Liver (tissue), 9 donors: ENCODE data around the gene IGF2BP3. TPM values are rescaled to one million over a fixed set of nuclear protein-coding genes. Genes with fewer than 3 reads are reported as not detected.

Experiments used
- DNase-seq: peaks from one replicate; pipeline ENCODE4 v3.0.0-alpha.2; 2017; ENCODE audit warnings: low spot score
- H3K27ac ChIP-seq, 2 donors: one replicate each; pipeline ENCODE4 v1.7.0; 2013; ENCODE audit warnings: inconsistent platforms in 2 of 2, low read length in 2 of 2, control low read depth in 1 of 2, low read depth in 1 of 2, mild to moderate bottlenecking in 1 of 2
- H3K27me3 ChIP-seq, 4 donors: one replicate each; pipeline versions ENCODE4 v1.6.1 to v1.7.0; 2013; ENCODE audit warnings: low read length in 3 of 4, inconsistent platforms in 1 of 4, mild to moderate bottlenecking in 1 of 4, moderate library complexity in 1 of 4; ENCODE audit not compliant: control insufficient read depth in 4 of 4, insufficient read depth in 4 of 4
- H3K36me3 ChIP-seq, 4 donors: one replicate each; pipeline versions ENCODE4 v1.6.1 to v1.7.0; 2013; ENCODE audit warnings: low read length in 3 of 4, mild to moderate bottlenecking in 3 of 4, low read depth in 1 of 4, moderate library complexity in 1 of 4; ENCODE audit not compliant: control insufficient read depth in 4 of 4, insufficient read depth in 3 of 4
- H3K4me1 ChIP-seq, 4 donors: one replicate each; pipeline versions ENCODE4 v1.6.1 to v1.7.0; 2013; ENCODE audit warnings: low read length in 3 of 4, mild to moderate bottlenecking in 3 of 4, moderate library complexity in 1 of 4; ENCODE audit not compliant: control insufficient read depth in 4 of 4, insufficient read depth in 4 of 4
- H3K4me3 ChIP-seq, 3 donors: one replicate each; pipeline versions ENCODE4 v1.6.1 to v1.7.0; 2013; ENCODE audit warnings: low read length in 3 of 3, control low read depth in 1 of 3, low read depth in 1 of 3, mild to moderate bottlenecking in 1 of 3
- H3K9ac ChIP-seq, 2 donors: one replicate each; pipeline ENCODE4 v1.7.0; 2013; ENCODE audit warnings: low read length in 2 of 2, mild to moderate bottlenecking in 2 of 2, moderate library complexity in 2 of 2, control low read depth in 1 of 2, low read depth in 1 of 2
- H3K9me3 ChIP-seq, 4 donors: one replicate each; pipeline versions ENCODE4 v1.6.1 to v1.7.0; 2013; ENCODE audit warnings: low read length in 3 of 4; ENCODE audit not compliant: control insufficient read depth in 4 of 4
- EGR1 ChIP-seq, 2 donors: IDR thresholded peaks; 2 replicates each; pipeline ENCODE4 v1.6.1; 2016 to 2018; ENCODE audit warnings: antibody characterized with exemption in 2 of 2, low read depth in 2 of 2
- FOXA1 ChIP-seq: IDR thresholded peaks from 2 replicates; pipeline ENCODE4 v1.6.1; 2016; ENCODE audit warnings: antibody characterized with exemption
- FOXA2 ChIP-seq: IDR thresholded peaks from 2 replicates; pipeline ENCODE4 v1.6.1; 2016; ENCODE audit warnings: antibody characterized with exemption
- GABPA ChIP-seq, 2 donors: IDR thresholded peaks in 1 of 2; conservative IDR thresholded peaks in 1 of 2; 2 replicates each; pipeline ENCODE4 v1.6.1; 2016; ENCODE audit warnings: antibody characterized with exemption in 2 of 2, mild to moderate bottlenecking in 1 of 2, moderate library complexity in 1 of 2
- HNF4A ChIP-seq, 2 donors: conservative IDR thresholded peaks; 2 replicates each; pipeline ENCODE4 v1.6.1; 2016; ENCODE audit warnings: antibody characterized with exemption in 2 of 2, mild to moderate bottlenecking in 2 of 2
- HNF4G ChIP-seq: IDR thresholded peaks from 2 replicates; pipeline ENCODE4 v1.6.1; 2016; ENCODE audit warnings: antibody characterized with exemption
- JUND ChIP-seq, 2 donors: IDR thresholded peaks; 2 replicates each; pipeline ENCODE4 v1.6.1; 2016; ENCODE audit warnings: antibody characterized with exemption in 2 of 2
- NR2F2 ChIP-seq: IDR thresholded peaks from 2 replicates; pipeline ENCODE4 v1.6.1; 2016; ENCODE audit warnings: antibody characterized with exemption
- RAD21 ChIP-seq, 2 donors: IDR thresholded peaks; 2 replicates each; pipeline ENCODE4 v1.6.1; 2016; ENCODE audit warnings: antibody characterized with exemption in 2 of 2, mild to moderate bottlenecking in 2 of 2
- RXRA ChIP-seq, 2 donors: IDR thresholded peaks; 2 replicates each; pipeline ENCODE4 v1.6.1; 2017 to 2018; ENCODE audit warnings: antibody characterized with exemption in 2 of 2, mild to moderate bottlenecking in 1 of 2
- SP1 ChIP-seq: IDR thresholded peaks from 2 replicates; pipeline ENCODE4 v1.6.1; 2018; ENCODE audit warnings: antibody characterized with exemption, mild to moderate bottlenecking
- TAF1 ChIP-seq: conservative IDR thresholded peaks from 2 replicates; pipeline ENCODE4 v1.6.1; 2016; ENCODE audit warnings: antibody characterized with exemption, mild to moderate bottlenecking
- YY1 ChIP-seq: IDR thresholded peaks from 2 replicates; pipeline ENCODE4 v1.6.1; 2016; ENCODE audit warnings: antibody characterized with exemption, mild to moderate bottlenecking
- ZBTB33 ChIP-seq: IDR thresholded peaks from 2 replicates; pipeline ENCODE4 v1.6.1; 2016; ENCODE audit warnings: antibody characterized with exemption
- WGBS: extraction: QIAGEN DNeasy Blood & Tissue Kit; methylation state at CpG from one replicate; pipeline ENCODE4 v1.1.7; 2013; 5-methylcytosine and 5-hydroxymethylcytosine counted together
- polyA plus RNA-seq, 2 donors: library from polyadenylated mRNA; stranded (reverse) in 1 of 2; unstranded in 1 of 2; fragments of 200-250 nt in 1 of 2; fragments of >200 nt in 1 of 2; fragmentation: Nextera tagmentation in 1 of 2; extraction: Ambion mirVana in 1 of 2; gene quantifications; one replicate each; pipeline versions ENCODE4 v1.2.1 to v1.2.3, GENCODE V29; 2013 to 2015
- total RNA-seq, 2 donors: library from RNA; depleted of rRNA; stranded (reverse); fragments of >200 nt; gene quantifications; one replicate each; pipeline ENCODE4 v1.2.3, GENCODE V29; 2014
- TF ChIP-seq, protein P1 (sequence below): IDR thresholded peaks from 2 replicates; pipeline ENCODE4 v1.6.1; 2016; ENCODE audit warnings: antibody characterized with exemption
- TF ChIP-seq, protein P2 (sequence below): fragments of 150-350 bp; IDR thresholded peaks from 2 replicates; pipeline ENCODE4 v1.5.1; 2017; ENCODE audit warnings: improper control_type of control experiment, low read depth, low read length; ENCODE audit not compliant: missing input control
- TF ChIP-seq, protein P3 (sequence below): IDR thresholded peaks from 2 replicates; pipeline ENCODE4 v1.6.1; 2016; ENCODE audit warnings: antibody characterized with exemption
- TF ChIP-seq, protein P4 (sequence below): IDR thresholded peaks from 2 replicates; pipeline ENCODE4 v1.6.1; 2016; ENCODE audit warnings: antibody characterized with exemption, mild to moderate bottlenecking
- donor health status: healthy.
- donor health status: healthy.
- donor health status: healthy.
- donor health status: healthy.
- donor health status: healthy.

Gene IGF2BP3
- total and polyA plus RNA-seq, 4 donors: 0.17 to 28.4 (median 0.23) TPM; not detected in 1

- Histone ChIP-seq H3K27ac (no peak overlapping the region), H3K9ac (no peak overlapping the region), H3K4me1 (peaks cover 0 to 4% (median under 1%) of the 10 kb centered on the region in 4 donors), H3K27me3 (no peaks in the 10 kb centered on the region), H3K4me3 (no peak overlapping the region), H3K36me3 (no peaks in the 10 kb centered on the region), H3K9me3 (no peaks in the 10 kb centered on the region)
- TF ChIP-seq, protein P1, sequence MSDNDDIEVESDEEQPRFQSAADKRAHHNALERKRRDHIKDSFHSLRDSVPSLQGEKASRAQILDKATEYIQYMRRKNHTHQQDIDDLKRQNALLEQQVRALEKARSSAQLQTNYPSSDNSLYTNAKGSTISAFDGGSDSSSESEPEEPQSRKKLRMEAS: no peak
- TF ChIP-seq, protein P2, sequence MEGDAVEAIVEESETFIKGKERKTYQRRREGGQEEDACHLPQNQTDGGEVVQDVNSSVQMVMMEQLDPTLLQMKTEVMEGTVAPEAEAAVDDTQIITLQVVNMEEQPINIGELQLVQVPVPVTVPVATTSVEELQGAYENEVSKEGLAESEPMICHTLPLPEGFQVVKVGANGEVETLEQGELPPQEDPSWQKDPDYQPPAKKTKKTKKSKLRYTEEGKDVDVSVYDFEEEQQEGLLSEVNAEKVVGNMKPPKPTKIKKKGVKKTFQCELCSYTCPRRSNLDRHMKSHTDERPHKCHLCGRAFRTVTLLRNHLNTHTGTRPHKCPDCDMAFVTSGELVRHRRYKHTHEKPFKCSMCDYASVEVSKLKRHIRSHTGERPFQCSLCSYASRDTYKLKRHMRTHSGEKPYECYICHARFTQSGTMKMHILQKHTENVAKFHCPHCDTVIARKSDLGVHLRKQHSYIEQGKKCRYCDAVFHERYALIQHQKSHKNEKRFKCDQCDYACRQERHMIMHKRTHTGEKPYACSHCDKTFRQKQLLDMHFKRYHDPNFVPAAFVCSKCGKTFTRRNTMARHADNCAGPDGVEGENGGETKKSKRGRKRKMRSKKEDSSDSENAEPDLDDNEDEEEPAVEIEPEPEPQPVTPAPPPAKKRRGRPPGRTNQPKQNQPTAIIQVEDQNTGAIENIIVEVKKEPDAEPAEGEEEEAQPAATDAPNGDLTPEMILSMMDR: no peak
- TF ChIP-seq SP1: no peak
- no peak for TF ChIP-seq RXRA (IDR thresholded peaks at IDR 0.05)
- TF ChIP-seq HNF4G: no peak
- TF ChIP-seq FOXA2: no peak
- TF ChIP-seq GABPA (IDR thresholded peaks at IDR 0.05 in 1 of 2, conservative IDR thresholded peaks at IDR 0.05 in 1 of 2): no peak
- no peak for TF ChIP-seq ZBTB33
- TF ChIP-seq, protein P3, sequence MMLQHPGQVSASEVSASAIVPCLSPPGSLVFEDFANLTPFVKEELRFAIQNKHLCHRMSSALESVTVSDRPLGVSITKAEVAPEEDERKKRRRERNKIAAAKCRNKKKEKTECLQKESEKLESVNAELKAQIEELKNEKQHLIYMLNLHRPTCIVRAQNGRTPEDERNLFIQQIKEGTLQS: no peak
- no peak for TF ChIP-seq RAD21 (IDR thresholded peaks at IDR 0.05)
- TF ChIP-seq TAF1: no peak
- 88% methylated on average over 9 of the region's 9 CpGs for WGBS
- DNase-seq: no peak
Observed at GRCh38 chr7:23494009-23494408, 23.7 kb upstream of the IGF2BP3 start.

DNA sequence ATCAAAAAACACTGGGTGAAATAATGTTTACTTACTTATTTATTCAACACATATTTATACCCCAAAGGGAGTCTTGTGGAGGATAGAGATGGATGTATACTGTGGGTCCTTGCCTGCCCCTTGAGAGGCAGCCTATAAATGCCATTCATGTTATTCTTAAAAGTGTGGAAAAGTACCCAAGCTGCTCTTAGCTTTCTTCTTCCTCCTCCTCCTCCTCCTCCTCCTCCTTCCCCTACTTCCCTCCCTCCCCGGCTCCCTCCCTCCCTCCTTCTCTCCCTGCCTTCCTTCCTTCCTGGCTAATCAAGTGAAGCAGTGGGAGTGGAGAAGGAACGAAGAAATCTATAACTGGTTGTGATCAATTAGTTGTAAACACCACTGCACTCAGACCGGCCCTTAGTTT, 21.2 kb upstream of the IGF2BP3 start:
- Histone ChIP-seq H3K27me3 (no peaks in the 10 kb centered on the region), H3K27ac (no peak overlapping the region), H3K36me3 (no peaks in the 10 kb centered on the region), H3K4me3 (no peak overlapping the region), H3K4me1 (peaks cover 0 to 1% (median 0%) of the 10 kb centered on the region in 4 donors), H3K9me3 (no peaks in the 10 kb centered on the region), H3K9ac (no peak overlapping the region)
- WGBS: 75% methylated on average over 3 of the region's 3 CpGs
- DNase-seq: no peak
- no peak for TF ChIP-seq EGR1 (IDR thresholded peaks at IDR 0.05; ENCODE audit: low read depth in 2 of 2)
- no peak for TF ChIP-seq JUND (IDR thresholded peaks at IDR 0.05)
- TF ChIP-seq FOXA2: no peak
- TF ChIP-seq, protein P4, sequence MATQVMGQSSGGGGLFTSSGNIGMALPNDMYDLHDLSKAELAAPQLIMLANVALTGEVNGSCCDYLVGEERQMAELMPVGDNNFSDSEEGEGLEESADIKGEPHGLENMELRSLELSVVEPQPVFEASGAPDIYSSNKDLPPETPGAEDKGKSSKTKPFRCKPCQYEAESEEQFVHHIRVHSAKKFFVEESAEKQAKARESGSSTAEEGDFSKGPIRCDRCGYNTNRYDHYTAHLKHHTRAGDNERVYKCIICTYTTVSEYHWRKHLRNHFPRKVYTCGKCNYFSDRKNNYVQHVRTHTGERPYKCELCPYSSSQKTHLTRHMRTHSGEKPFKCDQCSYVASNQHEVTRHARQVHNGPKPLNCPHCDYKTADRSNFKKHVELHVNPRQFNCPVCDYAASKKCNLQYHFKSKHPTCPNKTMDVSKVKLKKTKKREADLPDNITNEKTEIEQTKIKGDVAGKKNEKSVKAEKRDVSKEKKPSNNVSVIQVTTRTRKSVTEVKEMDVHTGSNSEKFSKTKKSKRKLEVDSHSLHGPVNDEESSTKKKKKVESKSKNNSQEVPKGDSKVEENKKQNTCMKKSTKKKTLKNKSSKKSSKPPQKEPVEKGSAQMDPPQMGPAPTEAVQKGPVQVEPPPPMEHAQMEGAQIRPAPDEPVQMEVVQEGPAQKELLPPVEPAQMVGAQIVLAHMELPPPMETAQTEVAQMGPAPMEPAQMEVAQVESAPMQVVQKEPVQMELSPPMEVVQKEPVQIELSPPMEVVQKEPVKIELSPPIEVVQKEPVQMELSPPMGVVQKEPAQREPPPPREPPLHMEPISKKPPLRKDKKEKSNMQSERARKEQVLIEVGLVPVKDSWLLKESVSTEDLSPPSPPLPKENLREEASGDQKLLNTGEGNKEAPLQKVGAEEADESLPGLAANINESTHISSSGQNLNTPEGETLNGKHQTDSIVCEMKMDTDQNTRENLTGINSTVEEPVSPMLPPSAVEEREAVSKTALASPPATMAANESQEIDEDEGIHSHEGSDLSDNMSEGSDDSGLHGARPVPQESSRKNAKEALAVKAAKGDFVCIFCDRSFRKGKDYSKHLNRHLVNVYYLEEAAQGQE: no peak
- no peak for TF ChIP-seq FOXA1
- TF ChIP-seq, protein P1: no peak
- TF ChIP-seq HNF4A (conservative IDR thresholded peaks at IDR 0.05): no peak
- no peak for TF ChIP-seq RXRA (IDR thresholded peaks at IDR 0.05)
- TF ChIP-seq HNF4G: no peak
- no peak for TF ChIP-seq YY1
- TF ChIP-seq, protein P2: no peak
- TF ChIP-seq RAD21 (IDR thresholded peaks at IDR 0.05): no peak
- no peak for TF ChIP-seq GABPA (IDR thresholded peaks at IDR 0.05 in 1 of 2, conservative IDR thresholded peaks at IDR 0.05 in 1 of 2)
- no peak for TF ChIP-seq ZBTB33
- TF ChIP-seq, protein P3: no peak
- TF ChIP-seq TAF1: no peak
- TF ChIP-seq NR2F2: no peak
